Measurements from ENCODE around the gene TMEM151B. TPM values are rescaled to one million over a fixed set of nuclear protein-coding genes. Genes with fewer than 3 reads are reported as not detected.

Gene TMEM151B
- total and polyA plus RNA-seq, 9 of the 15 experiments (the other 6 are each of a cell fraction or from before 2014, with no cell fraction given) = not detected

DNA sequence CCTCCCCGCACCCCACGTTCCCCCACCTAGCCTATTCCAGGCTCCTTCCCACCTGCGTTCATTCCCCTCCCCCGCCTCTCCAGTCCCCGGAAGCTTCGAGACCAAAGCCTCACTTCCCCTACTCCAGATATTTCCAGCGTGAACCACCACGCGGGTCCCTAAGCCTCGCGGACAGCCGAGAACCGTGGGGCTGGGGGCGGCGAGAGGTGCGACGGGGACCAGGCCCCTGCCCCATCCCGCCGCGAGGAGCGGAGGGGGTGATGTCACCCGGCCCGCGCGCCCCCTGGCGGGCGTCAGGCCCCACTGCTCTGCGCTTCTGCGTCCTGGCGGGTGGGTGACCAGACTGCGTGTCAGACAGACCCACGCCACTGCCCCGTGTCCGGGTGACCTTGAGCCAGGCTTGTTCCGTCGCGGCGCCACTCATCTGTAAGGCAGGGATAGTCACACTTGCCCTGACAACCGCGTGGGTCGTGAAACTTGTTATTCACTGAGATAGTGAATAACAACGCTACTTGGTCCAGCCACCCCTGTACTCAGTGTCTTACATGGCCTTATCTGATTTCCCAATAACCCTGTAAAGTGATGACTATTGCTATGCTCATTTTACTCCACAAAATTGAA is 32.3 kb upstream of the TMEM151B start (continued):
- TF ChIP-seq PHTF2 (CRISPR knock-in tag; IDR thresholded peaks at IDR 0.05) = no peak
- 0 out of 2 replicates have a peak, but pooled peaks have one; percentile 44 for TF ChIP-seq RBM14 (IDR thresholded peaks at IDR 0.05; ENCODE audit: borderline replicate concordance, insufficient read depth, low read depth, low read length)
- peak; percentile 92 for TF ChIP-seq MTA3 (IDR thresholded peaks at IDR 0.05; ENCODE audit: borderline replicate concordance)
- peak in 1 of 2 experiments; percentile 31; a peak in 2 of 4 replicates for TF ChIP-seq NRF1 (conservative IDR thresholded peaks at IDR 0.05 in 1 of 2, IDR thresholded peaks at IDR 0.05 in 1 of 2)
- TF ChIP-seq ATF7 (IDR thresholded peaks at IDR 0.05) = peak; percentile 99
- peak; percentile 80 for TF ChIP-seq TOE1 (IDR thresholded peaks at IDR 0.05; ENCODE audit: borderline replicate concordance)
- no peak for TF ChIP-seq TOE1 (CRISPR knock-in tag; IDR thresholded peaks at IDR 0.05; ENCODE audit: borderline replicate concordance, low read depth)
- TF ChIP-seq, protein P1, sequence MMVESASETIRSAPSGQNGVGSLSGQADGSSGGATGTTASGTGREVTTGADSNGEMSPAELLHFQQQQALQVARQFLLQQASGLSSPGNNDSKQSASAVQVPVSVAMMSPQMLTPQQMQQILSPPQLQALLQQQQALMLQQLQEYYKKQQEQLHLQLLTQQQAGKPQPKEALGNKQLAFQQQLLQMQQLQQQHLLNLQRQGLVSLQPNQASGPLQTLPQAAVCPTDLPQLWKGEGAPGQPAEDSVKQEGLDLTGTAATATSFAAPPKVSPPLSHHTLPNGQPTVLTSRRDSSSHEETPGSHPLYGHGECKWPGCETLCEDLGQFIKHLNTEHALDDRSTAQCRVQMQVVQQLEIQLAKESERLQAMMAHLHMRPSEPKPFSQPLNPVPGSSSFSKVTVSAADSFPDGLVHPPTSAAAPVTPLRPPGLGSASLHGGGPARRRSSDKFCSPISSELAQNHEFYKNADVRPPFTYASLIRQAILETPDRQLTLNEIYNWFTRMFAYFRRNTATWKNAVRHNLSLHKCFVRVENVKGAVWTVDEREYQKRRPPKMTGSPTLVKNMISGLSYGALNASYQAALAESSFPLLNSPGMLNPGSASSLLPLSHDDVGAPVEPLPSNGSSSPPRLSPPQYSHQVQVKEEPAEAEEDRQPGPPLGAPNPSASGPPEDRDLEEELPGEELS (CRISPR knock-in tag; IDR thresholded peaks at IDR 0.05; ENCODE audit: borderline replicate concordance) = no peak; the same call in none of the 2 replicates
- TF ChIP-seq POLR3A (IDR thresholded peaks at IDR 0.05; ENCODE audit: borderline replicate concordance, extremely low read depth, insufficient read depth, insufficient read length) = no peak
- TF ChIP-seq, protein P2, sequence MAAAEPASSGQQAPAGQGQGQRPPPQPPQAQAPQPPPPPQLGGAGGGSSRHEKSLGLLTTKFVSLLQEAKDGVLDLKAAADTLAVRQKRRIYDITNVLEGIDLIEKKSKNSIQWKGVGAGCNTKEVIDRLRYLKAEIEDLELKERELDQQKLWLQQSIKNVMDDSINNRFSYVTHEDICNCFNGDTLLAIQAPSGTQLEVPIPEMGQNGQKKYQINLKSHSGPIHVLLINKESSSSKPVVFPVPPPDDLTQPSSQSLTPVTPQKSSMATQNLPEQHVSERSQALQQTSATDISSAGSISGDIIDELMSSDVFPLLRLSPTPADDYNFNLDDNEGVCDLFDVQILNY (CRISPR knock-in tag; IDR thresholded peaks at IDR 0.05) = no peak; the same call in 1 of the 2 replicates
- TF ChIP-seq CHCHD3 (CRISPR knock-in tag; IDR thresholded peaks at IDR 0.05) = 0 out of 2 replicates have a peak, but pooled peaks have one; percentile 54
- TF ChIP-seq SETDB1 (IDR thresholded peaks at IDR 0.05; ENCODE audit: low read length) = no peak
- TF ChIP-seq HDAC2 (IDR thresholded peaks at IDR 0.05) = peak; percentile 62
- no peak for TF ChIP-seq MEF2A (IDR thresholded peaks at IDR 0.05; ENCODE audit: control insufficient read depth, low read depth, low read length)
- TF ChIP-seq TEAD1 (CRISPR knock-in tag; IDR thresholded peaks at IDR 0.05) = peak in 1 of 2 experiments; percentile 7; a peak in 1 of 4 replicates
- peak; percentile 69 for TF ChIP-seq KDM5B (IDR thresholded peaks at IDR 0.05; ENCODE audit: insufficient replicate concordance, low read depth, low read length)
- TF ChIP-seq, protein P3, sequence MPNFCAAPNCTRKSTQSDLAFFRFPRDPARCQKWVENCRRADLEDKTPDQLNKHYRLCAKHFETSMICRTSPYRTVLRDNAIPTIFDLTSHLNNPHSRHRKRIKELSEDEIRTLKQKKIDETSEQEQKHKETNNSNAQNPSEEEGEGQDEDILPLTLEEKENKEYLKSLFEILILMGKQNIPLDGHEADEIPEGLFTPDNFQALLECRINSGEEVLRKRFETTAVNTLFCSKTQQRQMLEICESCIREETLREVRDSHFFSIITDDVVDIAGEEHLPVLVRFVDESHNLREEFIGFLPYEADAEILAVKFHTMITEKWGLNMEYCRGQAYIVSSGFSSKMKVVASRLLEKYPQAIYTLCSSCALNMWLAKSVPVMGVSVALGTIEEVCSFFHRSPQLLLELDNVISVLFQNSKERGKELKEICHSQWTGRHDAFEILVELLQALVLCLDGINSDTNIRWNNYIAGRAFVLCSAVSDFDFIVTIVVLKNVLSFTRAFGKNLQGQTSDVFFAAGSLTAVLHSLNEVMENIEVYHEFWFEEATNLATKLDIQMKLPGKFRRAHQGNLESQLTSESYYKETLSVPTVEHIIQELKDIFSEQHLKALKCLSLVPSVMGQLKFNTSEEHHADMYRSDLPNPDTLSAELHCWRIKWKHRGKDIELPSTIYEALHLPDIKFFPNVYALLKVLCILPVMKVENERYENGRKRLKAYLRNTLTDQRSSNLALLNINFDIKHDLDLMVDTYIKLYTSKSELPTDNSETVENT (CRISPR knock-in tag; IDR thresholded peaks at IDR 0.05) = peak; percentile 88
- TF ChIP-seq ZFX (CRISPR knock-in tag; IDR thresholded peaks at IDR 0.05) = peak; percentile 99
- no peak for TF ChIP-seq HMG20B (CRISPR knock-in tag; IDR thresholded peaks at IDR 0.05)
- TF ChIP-seq ZNF146 (CRISPR knock-in tag; IDR thresholded peaks at IDR 0.05; ENCODE audit: unreplicated experiment) = no peak
- TF ChIP-seq TAF15 (IDR thresholded peaks at IDR 0.05; ENCODE audit: low read depth, low read length) = no peak
- 0 out of 2 replicates have a peak, but pooled peaks have one; percentile 12 for TF ChIP-seq CHD2 (IDR thresholded peaks at IDR 0.05; ENCODE audit: low read depth, low read length)

All from K562 (cell line).